ENCODE data around the gene GUCY2F. TPM values are rescaled to one million over a fixed set of nuclear protein-coding genes. Genes with fewer than 3 reads are reported as not detected.

Gene GUCY2F
- total RNA-seq, 1 experiment from 2014 or later = not detected

DNA sequence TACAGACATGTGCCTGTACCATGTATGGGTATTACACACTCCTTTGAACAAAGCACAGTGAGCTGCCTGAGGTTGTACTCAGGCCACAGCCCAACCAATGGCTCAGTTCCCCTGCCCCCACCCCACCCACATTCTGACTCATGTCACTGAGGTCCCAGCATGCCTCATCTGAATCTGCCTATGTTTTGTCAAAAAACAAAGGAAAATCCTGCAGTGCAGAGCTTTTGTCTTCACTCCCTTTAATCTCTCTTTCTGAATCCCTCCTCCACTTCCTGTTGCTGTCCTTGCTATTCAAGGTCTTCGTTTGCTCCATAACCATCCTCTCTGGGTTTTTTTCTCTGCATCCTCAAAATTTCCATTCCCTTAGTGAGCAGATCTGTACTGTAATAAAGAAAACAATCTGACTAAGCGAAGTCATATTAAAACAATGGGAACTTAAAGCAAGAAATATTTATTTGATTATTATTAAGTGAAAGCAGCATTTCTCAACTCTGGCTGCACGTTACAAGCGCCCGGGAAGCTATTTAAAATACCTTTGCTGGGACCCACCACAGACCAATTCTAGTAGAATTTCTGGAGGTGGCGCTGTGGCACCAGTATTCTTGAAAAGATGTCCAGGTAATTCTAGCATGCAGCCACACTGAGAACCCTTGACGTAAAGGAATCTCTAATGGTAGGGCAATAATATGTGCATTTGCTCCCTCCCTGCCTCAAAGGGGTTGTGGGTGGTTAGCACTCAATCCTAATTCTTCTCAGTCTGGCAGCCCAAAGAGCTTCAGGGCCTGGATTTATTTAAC lies 8.7 kb downstream of the GUCY2F start:
- ChIA-PET CTCF (interaction anchor here (0.6 to 2.0 kb wide), 12 partner anchors 9 to 774 kb away, joined by 3 to 8 read pairs (median 4); no protein-coding TSS in a partner anchor), POLR2A (interaction anchor here (0.8 kb wide), 1 partner anchor 418 kb away, joined by 3 read pairs; no protein-coding TSS in a partner anchor), RAD21 (ENCODE audit: low non-redundant PET in 1 of 2, low total read pairs in 2 of 2, uncharacterized antibody in 2 of 2, unreplicated experiment in 2 of 2) (interaction anchor here in 1 of 2 experiments (0.7 kb wide), 1 partner anchor 30 kb away, joined by 7 read pairs; no protein-coding TSS in a partner anchor)
- H3K4me3 ChIP-seq (replicated peaks in 1 of 2; ENCODE audit: low read depth in 1 of 2, low read length in 2 of 2) = no peak overlapping the region
- H4K20me1 ChIP-seq (ENCODE audit: insufficient read depth) = no peaks in the 10 kb centered on the region
- H3K79me2 ChIP-seq (ENCODE audit: insufficient read depth, low read length) = no peaks in the 10 kb centered on the region
- intact Hi-C loops (cut with micrococcal nuclease) = loop anchor here (10.0 kb wide), 1 partner anchor 768 kb away; no protein-coding TSS in a partner anchor
- TF ChIP-seq, protein P1, sequence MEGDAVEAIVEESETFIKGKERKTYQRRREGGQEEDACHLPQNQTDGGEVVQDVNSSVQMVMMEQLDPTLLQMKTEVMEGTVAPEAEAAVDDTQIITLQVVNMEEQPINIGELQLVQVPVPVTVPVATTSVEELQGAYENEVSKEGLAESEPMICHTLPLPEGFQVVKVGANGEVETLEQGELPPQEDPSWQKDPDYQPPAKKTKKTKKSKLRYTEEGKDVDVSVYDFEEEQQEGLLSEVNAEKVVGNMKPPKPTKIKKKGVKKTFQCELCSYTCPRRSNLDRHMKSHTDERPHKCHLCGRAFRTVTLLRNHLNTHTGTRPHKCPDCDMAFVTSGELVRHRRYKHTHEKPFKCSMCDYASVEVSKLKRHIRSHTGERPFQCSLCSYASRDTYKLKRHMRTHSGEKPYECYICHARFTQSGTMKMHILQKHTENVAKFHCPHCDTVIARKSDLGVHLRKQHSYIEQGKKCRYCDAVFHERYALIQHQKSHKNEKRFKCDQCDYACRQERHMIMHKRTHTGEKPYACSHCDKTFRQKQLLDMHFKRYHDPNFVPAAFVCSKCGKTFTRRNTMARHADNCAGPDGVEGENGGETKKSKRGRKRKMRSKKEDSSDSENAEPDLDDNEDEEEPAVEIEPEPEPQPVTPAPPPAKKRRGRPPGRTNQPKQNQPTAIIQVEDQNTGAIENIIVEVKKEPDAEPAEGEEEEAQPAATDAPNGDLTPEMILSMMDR (IDR thresholded peaks at IDR 0.05 in 2 of 3, conservative IDR thresholded peaks at IDR 0.05 in 1 of 3; ENCODE audit: borderline replicate concordance in 1 of 3, insufficient read depth in 1 of 3, low read depth in 2 of 3, low read length in 2 of 3) = peak; percentile 39 to 46 (median 40); a peak in 5 of 6 replicates
- TF ChIP-seq RAD21 (IDR thresholded peaks at IDR 0.05; ENCODE audit: low read depth) (peak; percentile 42), ZNF274 (IDR thresholded peaks at IDR 0.05; ENCODE audit: low read depth, low read length) (no peak), JUND (IDR thresholded peaks at IDR 0.05) (no peak)
- no peak overlapping the region for H3K27ac ChIP-seq (ENCODE audit: low read depth, low read length)
- H3K9me3 ChIP-seq (ENCODE audit: control insufficient read depth in 1 of 2, insufficient read depth in 1 of 2, low read depth in 1 of 2, low read length in 2 of 2) = no peaks in the 10 kb centered on the region
- H3K4me1 ChIP-seq (ENCODE audit: control insufficient read depth in 1 of 2, insufficient read depth in 2 of 2, low read length in 2 of 2) = peaks cover 3 to 17% of the 10 kb centered on the region in 2 experiments; a peak in 2 of 4 replicates
- BruUV-seq (replicated peaks) = no TSS peak
- H3K9ac ChIP-seq (ENCODE audit: low read length) = no peak overlapping the region
- peak; percentile 27 for DNase-seq (ENCODE audit: low read depth, low spot score)
- peak overlapping the region; percentile 33 for H3K4me2 ChIP-seq (ENCODE audit: low read length)
- peak; percentile 62 for ATAC-seq
- H3K36me3 ChIP-seq (ENCODE audit: control insufficient read depth in 1 of 2, insufficient read depth in 2 of 2, low read length in 2 of 2) = no peaks in the 10 kb centered on the region
- H3K9me2 ChIP-seq (ENCODE audit: insufficient read depth) = no peaks in the 10 kb centered on the region
- peak overlapping the region; percentile 45 for H2AFZ ChIP-seq (ENCODE audit: low read depth, low read length, poor library complexity, severe bottlenecking)
- H3K27me3 ChIP-seq (ENCODE audit: insufficient read depth, low read length) = no peaks in the 10 kb centered on the region

DNA sequence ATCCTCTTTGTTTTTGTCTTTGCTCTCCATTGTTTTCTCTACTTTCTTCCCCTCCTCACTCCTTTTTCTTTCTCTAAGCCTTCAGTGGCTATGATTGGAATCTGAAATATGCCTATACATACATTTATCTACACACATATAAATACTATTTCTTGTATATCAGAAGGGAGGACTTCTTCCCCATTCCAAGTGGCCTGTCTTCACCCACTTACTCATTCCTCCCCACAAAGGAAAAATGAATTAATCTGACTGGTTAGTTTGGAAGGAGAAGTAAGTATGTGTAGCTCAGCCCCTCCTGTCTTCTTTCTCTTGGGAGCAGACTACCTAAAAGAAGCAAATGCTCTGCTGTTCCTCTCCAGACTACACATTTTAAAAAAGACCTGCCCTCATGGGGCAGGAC lies 17.7 kb downstream of the GUCY2F start:
- POLR2A ChIA-PET = no interaction called here
- intact Hi-C loops (cut with micrococcal nuclease) = no loop called here
- no peak overlapping the region for H3K4me3 ChIP-seq (replicated peaks in 1 of 2; ENCODE audit: low read depth in 1 of 2, low read length in 2 of 2)
- H4K20me1 ChIP-seq (ENCODE audit: insufficient read depth) = no peaks in the 10 kb centered on the region
- no peaks in the 10 kb centered on the region for H3K4me1 ChIP-seq (ENCODE audit: control insufficient read depth in 1 of 2, insufficient read depth in 2 of 2, low read length in 2 of 2)
- no peak for DNase-seq (ENCODE audit: low read depth, low spot score)
- ATAC-seq = no peak
- H3K79me2 ChIP-seq (ENCODE audit: insufficient read depth, low read length) = no peaks in the 10 kb centered on the region
- H3K27me3 ChIP-seq (ENCODE audit: insufficient read depth, low read length) = no peaks in the 10 kb centered on the region
- RAD21 ChIA-PET (ENCODE audit: low non-redundant PET in 1 of 2, low total read pairs in 2 of 2, uncharacterized antibody in 2 of 2, unreplicated experiment in 2 of 2) = no interaction called here
- no TSS peak for BruUV-seq (replicated peaks)
- no peaks in the 10 kb centered on the region for H3K9me3 ChIP-seq (ENCODE audit: control insufficient read depth in 1 of 2, insufficient read depth in 1 of 2, low read depth in 1 of 2, low read length in 2 of 2)
- no peaks in the 10 kb centered on the region for H3K9me2 ChIP-seq (ENCODE audit: insufficient read depth)
- no peak overlapping the region for H3K27ac ChIP-seq (ENCODE audit: low read depth, low read length)
- H2AFZ ChIP-seq (ENCODE audit: low read depth, low read length, poor library complexity, severe bottlenecking) = no peak overlapping the region
- H3K36me3 ChIP-seq (ENCODE audit: control insufficient read depth in 1 of 2, insufficient read depth in 2 of 2, low read length in 2 of 2) = no peaks in the 10 kb centered on the region
- CTCF ChIA-PET = interaction anchor here (1.4 kb wide), 1 partner anchor 9 kb away, joined by 7 read pairs; no protein-coding TSS in a partner anchor
- no peak overlapping the region for H3K9ac ChIP-seq (ENCODE audit: low read length)
- no peak overlapping the region for H3K4me2 ChIP-seq (ENCODE audit: low read length)
- TF ChIP-seq RAD21 (IDR thresholded peaks at IDR 0.05; ENCODE audit: low read depth) (no peak), SRF (IDR thresholded peaks at IDR 0.05; ENCODE audit: low read depth) (no peak), POLR2A (IDR thresholded peaks at IDR 0.05; ENCODE audit: borderline replicate concordance, extremely low read depth, insufficient read depth, insufficient read length) (no peak)
- TF ChIP-seq, protein P2, sequence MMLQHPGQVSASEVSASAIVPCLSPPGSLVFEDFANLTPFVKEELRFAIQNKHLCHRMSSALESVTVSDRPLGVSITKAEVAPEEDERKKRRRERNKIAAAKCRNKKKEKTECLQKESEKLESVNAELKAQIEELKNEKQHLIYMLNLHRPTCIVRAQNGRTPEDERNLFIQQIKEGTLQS (IDR thresholded peaks at IDR 0.05) = no peak
- TF ChIP-seq, protein P3, sequence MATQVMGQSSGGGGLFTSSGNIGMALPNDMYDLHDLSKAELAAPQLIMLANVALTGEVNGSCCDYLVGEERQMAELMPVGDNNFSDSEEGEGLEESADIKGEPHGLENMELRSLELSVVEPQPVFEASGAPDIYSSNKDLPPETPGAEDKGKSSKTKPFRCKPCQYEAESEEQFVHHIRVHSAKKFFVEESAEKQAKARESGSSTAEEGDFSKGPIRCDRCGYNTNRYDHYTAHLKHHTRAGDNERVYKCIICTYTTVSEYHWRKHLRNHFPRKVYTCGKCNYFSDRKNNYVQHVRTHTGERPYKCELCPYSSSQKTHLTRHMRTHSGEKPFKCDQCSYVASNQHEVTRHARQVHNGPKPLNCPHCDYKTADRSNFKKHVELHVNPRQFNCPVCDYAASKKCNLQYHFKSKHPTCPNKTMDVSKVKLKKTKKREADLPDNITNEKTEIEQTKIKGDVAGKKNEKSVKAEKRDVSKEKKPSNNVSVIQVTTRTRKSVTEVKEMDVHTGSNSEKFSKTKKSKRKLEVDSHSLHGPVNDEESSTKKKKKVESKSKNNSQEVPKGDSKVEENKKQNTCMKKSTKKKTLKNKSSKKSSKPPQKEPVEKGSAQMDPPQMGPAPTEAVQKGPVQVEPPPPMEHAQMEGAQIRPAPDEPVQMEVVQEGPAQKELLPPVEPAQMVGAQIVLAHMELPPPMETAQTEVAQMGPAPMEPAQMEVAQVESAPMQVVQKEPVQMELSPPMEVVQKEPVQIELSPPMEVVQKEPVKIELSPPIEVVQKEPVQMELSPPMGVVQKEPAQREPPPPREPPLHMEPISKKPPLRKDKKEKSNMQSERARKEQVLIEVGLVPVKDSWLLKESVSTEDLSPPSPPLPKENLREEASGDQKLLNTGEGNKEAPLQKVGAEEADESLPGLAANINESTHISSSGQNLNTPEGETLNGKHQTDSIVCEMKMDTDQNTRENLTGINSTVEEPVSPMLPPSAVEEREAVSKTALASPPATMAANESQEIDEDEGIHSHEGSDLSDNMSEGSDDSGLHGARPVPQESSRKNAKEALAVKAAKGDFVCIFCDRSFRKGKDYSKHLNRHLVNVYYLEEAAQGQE (IDR thresholded peaks at IDR 0.05; ENCODE audit: low read depth) = no peak
- TF ChIP-seq, protein P4, sequence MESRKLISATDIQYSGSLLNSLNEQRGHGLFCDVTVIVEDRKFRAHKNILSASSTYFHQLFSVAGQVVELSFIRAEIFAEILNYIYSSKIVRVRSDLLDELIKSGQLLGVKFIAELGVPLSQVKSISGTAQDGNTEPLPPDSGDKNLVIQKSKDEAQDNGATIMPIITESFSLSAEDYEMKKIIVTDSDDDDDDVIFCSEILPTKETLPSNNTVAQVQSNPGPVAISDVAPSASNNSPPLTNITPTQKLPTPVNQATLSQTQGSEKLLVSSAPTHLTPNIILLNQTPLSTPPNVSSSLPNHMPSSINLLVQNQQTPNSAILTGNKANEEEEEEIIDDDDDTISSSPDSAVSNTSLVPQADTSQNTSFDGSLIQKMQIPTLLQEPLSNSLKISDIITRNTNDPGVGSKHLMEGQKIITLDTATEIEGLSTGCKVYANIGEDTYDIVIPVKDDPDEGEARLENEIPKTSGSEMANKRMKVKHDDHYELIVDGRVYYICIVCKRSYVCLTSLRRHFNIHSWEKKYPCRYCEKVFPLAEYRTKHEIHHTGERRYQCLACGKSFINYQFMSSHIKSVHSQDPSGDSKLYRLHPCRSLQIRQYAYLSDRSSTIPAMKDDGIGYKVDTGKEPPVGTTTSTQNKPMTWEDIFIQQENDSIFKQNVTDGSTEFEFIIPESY (IDR thresholded peaks at IDR 0.05; ENCODE audit: extremely low read depth, insufficient replicate concordance, low read length) = no peak
